WTC11 (cell line): Measurements from ENCODE around the gene NAPB. TPM values are rescaled to one million over a fixed set of nuclear protein-coding genes. Genes with fewer than 3 reads are reported as not detected.

ENCODE experiments used
- ATAC-seq: fragments of 200-7000 bp; cut with Tn5 transposase; 2 replicates; pipeline ENCODE4 v1.10.0; 2021; ENCODE audit warnings: mild to moderate bottlenecking, moderate library complexity
- CTCF ChIA-PET: fragments of 300-600 bp; sonication (Branson Sonifier 250); formaldehyde crosslinking; loops from one replicate; lab custom pipeline; 2021; ENCODE audit warnings: antibody characterized with exemption; lab: Charles Lee
- POLR2A ChIA-PET: fragments of 350-600 bp; sonication (Branson Sonifier 250); formaldehyde crosslinking; loops from one replicate; lab custom pipeline; 2021; ENCODE audit warnings: antibody characterized with exemption; lab: Charles Lee
- DNase-seq: peaks from one replicate; pipeline ENCODE4 v3.0.0; 2021; ENCODE audit warnings: low spot score
- H3K27ac Mint-ChIP-seq: 2 replicates; pipeline ENCODE4 v1.8.0; 2021; ENCODE audit warnings: mixed read lengths
- H3K27me3 Mint-ChIP-seq: 2 replicates; pipeline ENCODE4 v1.8.0; 2021; ENCODE audit warnings: low read depth, mild to moderate bottlenecking, moderate library complexity, mixed read lengths
- H3K36me3 Mint-ChIP-seq: 2 replicates; pipeline ENCODE4 v1.8.0; 2021; ENCODE audit warnings: mixed read lengths
- H3K4me1 Mint-ChIP-seq: 2 replicates; pipeline ENCODE4 v1.8.0; 2022; ENCODE audit warnings: mixed read lengths
- H3K4me3 Mint-ChIP-seq: 2 replicates; pipeline ENCODE4 v1.8.0; 2021; ENCODE audit warnings: mild to moderate bottlenecking, moderate library complexity, mixed read lengths
- H3K9me3 Mint-ChIP-seq: 2 replicates; pipeline ENCODE4 v1.8.0; 2021; ENCODE audit warnings: mixed read lengths
- ARID4B ChIP-seq: sonication (generic); formaldehyde crosslinking; IDR thresholded peaks from 2 replicates; pipeline ENCODE4 v1.8.0; 2023; ENCODE audit warnings: missing genetic modification reagents, mild to moderate bottlenecking, borderline replicate concordance
- CREM ChIP-seq: sonication (generic); formaldehyde crosslinking; IDR thresholded peaks from 2 replicates; pipeline ENCODE4 v1.8.1; 2022; ENCODE audit warnings: mild to moderate bottlenecking, missing genetic modification reagents, moderate library complexity
- ETV6 ChIP-seq: sonication (generic); formaldehyde crosslinking; IDR thresholded peaks from 2 replicates; pipeline ENCODE4 v1.8.1; 2022; ENCODE audit warnings: mild to moderate bottlenecking, missing genetic modification reagents
- GABPB1 ChIP-seq: sonication (generic); formaldehyde crosslinking; IDR thresholded peaks from 2 replicates; pipeline ENCODE4 v1.8.1; 2023; ENCODE audit warnings: mild to moderate bottlenecking, missing genetic modification reagents
- GTF2I ChIP-seq: fragments of 250-450 bp; sonication (Bioruptor Pico); conservative IDR thresholded peaks from 2 replicates; pipeline ENCODE4 v1.4.0; 2021; ENCODE audit warnings: mild to moderate bottlenecking
- IRF2 ChIP-seq: sonication (generic); formaldehyde crosslinking; IDR thresholded peaks from 2 replicates; pipeline ENCODE4 v1.8.0; 2022; ENCODE audit warnings: low read depth, missing genetic modification reagents, borderline replicate concordance
- MXD4 ChIP-seq: fragments of 250-450 bp; sonication (Bioruptor Pico); IDR thresholded peaks from 2 replicates; pipeline ENCODE4 v1.8.0; 2021; ENCODE audit warnings: mild to moderate bottlenecking, moderate library complexity, borderline replicate concordance
- NR1H2 ChIP-seq: sonication (generic); formaldehyde crosslinking; IDR thresholded peaks from 2 replicates; pipeline ENCODE4 v1.9.0; 2021; ENCODE audit warnings: mild to moderate bottlenecking, moderate library complexity, missing genetic modification reagents
- OVOL2 ChIP-seq: fragments of 250-450 bp; sonication (Bioruptor Pico); IDR thresholded peaks from 2 replicates; pipeline ENCODE4 v1.9.0; 2021; ENCODE audit warnings: mild to moderate bottlenecking, borderline replicate concordance
- PRDM15 ChIP-seq: sonication (generic); formaldehyde crosslinking; IDR thresholded peaks from 2 replicates; pipeline ENCODE4 v1.8.0; 2022; ENCODE audit warnings: missing genetic modification reagents
- PRRX2 ChIP-seq: fragments of 250-450 bp; sonication (Bioruptor Pico); IDR thresholded peaks from 2 replicates; pipeline ENCODE4 v1.8.0; 2021; ENCODE audit warnings: mild to moderate bottlenecking
- RELA ChIP-seq: sonication (generic); formaldehyde crosslinking; IDR thresholded peaks from 2 replicates; pipeline ENCODE4 v1.8.1; 2022; ENCODE audit warnings: missing genetic modification reagents, mild to moderate bottlenecking, borderline replicate concordance
- STAT6 ChIP-seq: sonication (generic); formaldehyde crosslinking; conservative IDR thresholded peaks from 2 replicates; pipeline ENCODE4 v1.8.1; 2023; ENCODE audit warnings: mild to moderate bottlenecking, low read depth, missing genetic modification reagents, moderate library complexity
- USF1 ChIP-seq: sonication (generic); formaldehyde crosslinking; IDR thresholded peaks from 2 replicates; pipeline ENCODE4 v1.8.0; 2022; ENCODE audit warnings: mild to moderate bottlenecking, missing genetic modification reagents
- ZBTB21 ChIP-seq: sonication (generic); formaldehyde crosslinking; IDR thresholded peaks from 2 replicates; pipeline ENCODE4 v1.8.1; 2023; ENCODE audit warnings: mild to moderate bottlenecking, missing genetic modification reagents, borderline replicate concordance
- ZNF138 ChIP-seq: sonication (generic); formaldehyde crosslinking; conservative IDR thresholded peaks from 2 replicates; pipeline ENCODE4 v1.8.1; 2022; ENCODE audit warnings: mild to moderate bottlenecking, moderate library complexity, missing genetic modification reagents
- ZNF425 ChIP-seq: fragments of 250-450 bp; sonication (Bioruptor Pico); conservative IDR thresholded peaks from 2 replicates; pipeline ENCODE4 v1.9.0; 2021; ENCODE audit warnings: mild to moderate bottlenecking
- ZNF671 ChIP-seq: fragments of 250-450 bp; sonication (Bioruptor Pico); IDR thresholded peaks from 2 replicates; pipeline ENCODE4 v1.8.0; 2021; ENCODE audit warnings: mild to moderate bottlenecking
- ZSCAN18 ChIP-seq: fragments of 250-450 bp; sonication (Bioruptor Pico); IDR thresholded peaks from 2 replicates; pipeline ENCODE4 v2.1.2; 2022; ENCODE audit warnings: mild to moderate bottlenecking, moderate library complexity
- total RNA-seq: library from RNA; stranded (reverse); gene quantifications from 3 replicates; pipeline ENCODE4 v1.2.3, GENCODE V29; 2021

Gene NAPB
- total RNA-seq, 1 experiment from 2014 or later: 12.9 TPM

GRCh38 chr20:23375827-23376226 lies 45.5 kb downstream of the NAPB start (continued):
- TF ChIP-seq ZSCAN18 (no peak), ZNF671 (no peak)

- Mint-ChIP-seq H3K27ac (0 out of 2 replicates have a peak overlapping the region, but pooled peaks have one; percentile 19), H3K36me3 (peaks cover 73% of the 10 kb centered on the region), H3K9me3 (no peaks in the 10 kb centered on the region), H3K4me1 (no peaks in the 10 kb centered on the region), H3K4me3 (no peak overlapping the region), H3K27me3 (no peaks in the 10 kb centered on the region)
- DNase-seq: no peak
- CTCF ChIA-PET: no interaction called here
- POLR2A ChIA-PET: interaction anchor here (0.6 kb wide), 1 partner anchor 9 kb away, joined by 3 read pairs; no protein-coding TSS in a partner anchor
- no peak for ATAC-seq
- TF ChIP-seq USF1 (CRISPR knock-in tag) (no peak), MXD4 (no peak), ZNF138 (CRISPR knock-in tag) (no peak), GTF2I (CRISPR knock-in tag) (no peak), IRF2 (no peak), PRDM15 (CRISPR knock-in tag) (no peak)
Observed at GRCh38 chr20:23374441-23374840, 46.8 kb downstream of the NAPB start.

GRCh38 chr20:23371496-23371895 lies 49.8 kb downstream of the NAPB start:
- H3K36me3 Mint-ChIP-seq: peaks cover 66% of the 10 kb centered on the region
- ChIA-PET CTCF (no interaction called here), POLR2A (no interaction called here)
- no peaks in the 10 kb centered on the region for H3K9me3 Mint-ChIP-seq
- no peaks in the 10 kb centered on the region for H3K27me3 Mint-ChIP-seq
- no peak overlapping the region for H3K27ac Mint-ChIP-seq
- DNase-seq (no peak), ATAC-seq (no peak)
- H3K4me1 Mint-ChIP-seq: peaks cover 4% of the 10 kb centered on the region
- no peak overlapping the region for H3K4me3 Mint-ChIP-seq
- no peak for TF ChIP-seq PRRX2 (CRISPR knock-in tag)
- TF ChIP-seq NR1H2 (CRISPR knock-in tag): no peak
- no peak for TF ChIP-seq OVOL2 (CRISPR knock-in tag)
- TF ChIP-seq ZNF425 (CRISPR knock-in tag): no peak
- no peak for TF ChIP-seq CREM (CRISPR knock-in tag)
- no peak for TF ChIP-seq ETV6 (CRISPR knock-in tag)
- TF ChIP-seq ZBTB21 (CRISPR knock-in tag): no peak
- TF ChIP-seq ARID4B (CRISPR knock-in tag): no peak
- TF ChIP-seq ZNF671: no peak
- no peak for TF ChIP-seq GABPB1
- TF ChIP-seq STAT6 (CRISPR knock-in tag): no peak
- no peak for TF ChIP-seq RELA
- TF ChIP-seq IRF2: no peak
